WTC11 (cell line): ENCODE results near the gene AAGAB. TPM values are rescaled to one million over a fixed set of nuclear protein-coding genes. Genes with fewer than 3 reads are reported as not detected.
"Not testable (repeated sequence)": the region's sequence is repeated elsewhere in the genome, so short reads cannot be mapped to it uniquely, and the experiment has no call there.

Experiments used
- ATAC-seq: fragments of 200-7000 bp; cut with Tn5 transposase; 2 replicates; pipeline ENCODE4 v1.10.0; 2021; ENCODE audit warnings: mild to moderate bottlenecking, moderate library complexity
- CTCF ChIA-PET: fragments of 300-600 bp; sonication (Branson Sonifier 250); formaldehyde crosslinking; loops from one replicate; lab custom pipeline; 2021; ENCODE audit warnings: antibody characterized with exemption; lab: Charles Lee
- POLR2A ChIA-PET: fragments of 350-600 bp; sonication (Branson Sonifier 250); formaldehyde crosslinking; loops from one replicate; lab custom pipeline; 2021; ENCODE audit warnings: antibody characterized with exemption; lab: Charles Lee
- DNase-seq: peaks from one replicate; pipeline ENCODE4 v3.0.0; 2021; ENCODE audit warnings: low spot score
- H3K27ac Mint-ChIP-seq: 2 replicates; pipeline ENCODE4 v1.8.0; 2021; ENCODE audit warnings: mixed read lengths
- H3K27me3 Mint-ChIP-seq: 2 replicates; pipeline ENCODE4 v1.8.0; 2021; ENCODE audit warnings: low read depth, mild to moderate bottlenecking, moderate library complexity, mixed read lengths
- H3K36me3 Mint-ChIP-seq: 2 replicates; pipeline ENCODE4 v1.8.0; 2021; ENCODE audit warnings: mixed read lengths
- H3K4me1 Mint-ChIP-seq: 2 replicates; pipeline ENCODE4 v1.8.0; 2022; ENCODE audit warnings: mixed read lengths
- H3K4me3 Mint-ChIP-seq: 2 replicates; pipeline ENCODE4 v1.8.0; 2021; ENCODE audit warnings: mild to moderate bottlenecking, moderate library complexity, mixed read lengths
- H3K9me3 Mint-ChIP-seq: 2 replicates; pipeline ENCODE4 v1.8.0; 2021; ENCODE audit warnings: mixed read lengths
- ELF4 ChIP-seq: sonication (generic); formaldehyde crosslinking; IDR thresholded peaks from 2 replicates; pipeline ENCODE4 v1.8.1; 2022; ENCODE audit warnings: low read depth, mild to moderate bottlenecking, moderate library complexity, missing genetic modification reagents
- ETV6 ChIP-seq: sonication (generic); formaldehyde crosslinking; IDR thresholded peaks from 2 replicates; pipeline ENCODE4 v1.8.1; 2022; ENCODE audit warnings: mild to moderate bottlenecking, missing genetic modification reagents
- FOXP1 ChIP-seq: sonication (generic); formaldehyde crosslinking; IDR thresholded peaks from 2 replicates; pipeline ENCODE4 v1.8.0; 2022; ENCODE audit warnings: missing genetic modification reagents, mild to moderate bottlenecking, moderate library complexity, borderline replicate concordance
- GABPB1 ChIP-seq: sonication (generic); formaldehyde crosslinking; IDR thresholded peaks from 2 replicates; pipeline ENCODE4 v1.8.1; 2023; ENCODE audit warnings: mild to moderate bottlenecking, missing genetic modification reagents
- IRF2 ChIP-seq: sonication (generic); formaldehyde crosslinking; IDR thresholded peaks from 2 replicates; pipeline ENCODE4 v1.8.0; 2022; ENCODE audit warnings: low read depth, missing genetic modification reagents, borderline replicate concordance
- JAZF1 ChIP-seq: fragments of 250-450 bp; sonication (Bioruptor Pico); IDR thresholded peaks from 2 replicates; pipeline ENCODE4 v1.9.0; 2021; ENCODE audit warnings: moderate library complexity, mild to moderate bottlenecking, inconsistent platforms
- STAT6 ChIP-seq: sonication (generic); formaldehyde crosslinking; conservative IDR thresholded peaks from 2 replicates; pipeline ENCODE4 v1.8.1; 2023; ENCODE audit warnings: mild to moderate bottlenecking, low read depth, missing genetic modification reagents, moderate library complexity
- ZNF121 ChIP-seq: sonication (generic); formaldehyde crosslinking; IDR thresholded peaks from 2 replicates; pipeline ENCODE4 v1.8.0; 2023; ENCODE audit warnings: missing genetic modification reagents
- ZNF232 ChIP-seq: sonication (generic); formaldehyde crosslinking; IDR thresholded peaks from 2 replicates; pipeline ENCODE4 v1.8.0; 2022; ENCODE audit warnings: mild to moderate bottlenecking, missing genetic modification reagents
- total RNA-seq: library from RNA; stranded (reverse); gene quantifications from 3 replicates; pipeline ENCODE4 v1.2.3, GENCODE V29; 2021
- TF ChIP-seq, protein P1 (sequence below): sonication (generic); formaldehyde crosslinking; IDR thresholded peaks from 2 replicates; pipeline ENCODE4 v1.8.1; 2022; ENCODE audit warnings: low read depth, missing genetic modification reagents, borderline replicate concordance

The AAGAB gene
- total RNA-seq, 1 experiment from 2014 or later = 41.7 TPM

GRCh38 chr15:67154249-67154648 lies 100.2 kb downstream of the AAGAB start (continued):
- TF ChIP-seq, protein P1, sequence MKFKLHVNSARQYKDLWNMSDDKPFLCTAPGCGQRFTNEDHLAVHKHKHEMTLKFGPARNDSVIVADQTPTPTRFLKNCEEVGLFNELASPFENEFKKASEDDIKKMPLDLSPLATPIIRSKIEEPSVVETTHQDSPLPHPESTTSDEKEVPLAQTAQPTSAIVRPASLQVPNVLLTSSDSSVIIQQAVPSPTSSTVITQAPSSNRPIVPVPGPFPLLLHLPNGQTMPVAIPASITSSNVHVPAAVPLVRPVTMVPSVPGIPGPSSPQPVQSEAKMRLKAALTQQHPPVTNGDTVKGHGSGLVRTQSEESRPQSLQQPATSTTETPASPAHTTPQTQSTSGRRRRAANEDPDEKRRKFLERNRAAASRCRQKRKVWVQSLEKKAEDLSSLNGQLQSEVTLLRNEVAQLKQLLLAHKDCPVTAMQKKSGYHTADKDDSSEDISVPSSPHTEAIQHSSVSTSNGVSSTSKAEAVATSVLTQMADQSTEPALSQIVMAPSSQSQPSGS (CRISPR knock-in tag) = no peak
- no peak for TF ChIP-seq STAT6 (CRISPR knock-in tag)
- no peak for TF ChIP-seq ZNF232 (CRISPR knock-in tag)

- peak overlapping the region; percentile 95 for H3K27ac Mint-ChIP-seq
- CTCF ChIA-PET, H3K4me3 Mint-ChIP-seq, POLR2A ChIA-PET, DNase-seq, H3K27me3 Mint-ChIP-seq, H3K9me3 Mint-ChIP-seq: not testable (repeated sequence)
- 0 out of 2 replicates have a peak, but pooled peaks have one; percentile 25 for TF ChIP-seq ZNF121 (CRISPR knock-in tag)
- H3K36me3 Mint-ChIP-seq = peaks cover 11% of the 10 kb centered on the region
- H3K4me1 Mint-ChIP-seq = peaks cover 55% of the 10 kb centered on the region
- peak; percentile 21; the same call in 1 of the 2 replicates for ATAC-seq
Observed at GRCh38 chr15:67153044-67153443, 101.4 kb downstream of the AAGAB start.

DNA sequence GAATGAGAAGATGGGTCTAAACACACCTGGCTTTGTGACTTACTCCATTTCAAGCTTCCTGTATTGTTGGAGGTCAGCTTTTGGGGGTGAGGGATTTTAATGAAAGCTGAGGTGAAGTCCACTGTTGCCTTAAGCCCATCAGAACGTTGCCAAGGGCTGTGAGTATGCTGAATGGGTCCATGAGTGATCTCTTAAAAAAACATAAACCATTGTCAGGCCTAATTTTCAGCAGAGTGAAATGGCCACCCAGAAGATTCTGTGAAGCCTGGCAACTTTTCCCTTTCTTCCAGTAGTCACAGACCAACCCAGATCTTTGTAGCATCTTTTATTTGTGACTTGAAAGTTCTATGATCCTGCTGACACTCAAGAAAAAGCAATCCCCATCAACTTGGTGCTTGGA lies 102.0 kb downstream of the AAGAB start:
- no peak for DNase-seq
- no peak for ATAC-seq
- Mint-ChIP-seq H3K4me3 (no peak overlapping the region), H3K4me1 (peaks cover 55% of the 10 kb centered on the region), H3K27ac (peak overlapping the region; percentile 95), H3K9me3 (peaks cover 7% of the 10 kb centered on the region), H3K36me3 (peaks cover 11% of the 10 kb centered on the region)
- TF ChIP-seq JAZF1 (no peak), GABPB1 (no peak), FOXP1 (CRISPR knock-in tag) (no peak), IRF2 (CRISPR knock-in tag) (no peak), ELF4 (CRISPR knock-in tag) (no peak), ETV6 (CRISPR knock-in tag) (no peak)
- TF ChIP-seq, all 79 proteins: peak for 0
- ChIA-PET CTCF (interaction anchor here (1.3 kb wide), 1 partner anchor 12 kb away, joined by 4 read pairs; no protein-coding TSS in a partner anchor), POLR2A (no interaction called here)
- H3K27me3 Mint-ChIP-seq = no peaks in the 10 kb centered on the region

Other genes with a start within 250 kb of the AAGAB start
- 20.2 to 34.6 TPM (median 25.0 TPM) in 3 replicates for gene SMAD3, start 189.1 kb downstream of the AAGAB start, total RNA-seq
- 1.9 to 2.0 TPM (median 1.9 TPM) in 3 replicates for gene IQCH, start 125 bp upstream of the AAGAB start, total RNA-seq